GM18498 (cell line): Measurements from ENCODE around the gene ALG8.

ENCODE experiments used
- ATAC-seq: cut with Tn5 transposase; IDR thresholded peaks from one replicate; pipeline ENCODE4 v1.9.1; 2021; ENCODE audit warnings: mild to moderate bottlenecking, moderate library complexity; ENCODE audit not compliant: unreplicated experiment

The ALG8 gene

GRCh38 chr11:78161346-78161745, 21.9 kb upstream of the ALG8 start:
- no peak for ATAC-seq

GRCh38 chr11:78160557-78160956, 21.1 kb upstream of the ALG8 start:
- no peak for ATAC-seq

- ATAC-seq = no peak
Measured at GRCh38 chr11:78158987-78159652, 19.7 kb upstream of the ALG8 start.

GRCh38 chr11:78156127-78156844, 16.9 kb upstream of the ALG8 start:
- ATAC-seq = no peak

- no peak for ATAC-seq
Measured at GRCh38 chr11:78151804-78152203, 12.4 kb upstream of the ALG8 start.

- no peak for ATAC-seq
Measured at GRCh38 chr11:78150754-78151153, 11.3 kb upstream of the ALG8 start.

- ATAC-seq = no peak
Measured at GRCh38 chr11:78150346-78150745, 10.9 kb upstream of the ALG8 start.

GRCh38 chr11:78149646-78150045, 10.2 kb upstream of the ALG8 start:
- no peak for ATAC-seq

GRCh38 chr11:78147807-78148206, 8.4 kb upstream of the ALG8 start:
- no peak for ATAC-seq

GRCh38 chr11:78145511-78146025, 6.1 kb upstream of the ALG8 start:
- ATAC-seq = no peak

- ATAC-seq = no peak
Measured at GRCh38 chr11:78140392-78141077, 1.1 kb upstream of the ALG8 start.

GRCh38 chr11:78138694-78139421, 568 bp downstream of the ALG8 start:
- peak; percentile 32 for ATAC-seq

- no peak for ATAC-seq
Measured at GRCh38 chr11:78138291-78138690, 1.1 kb downstream of the ALG8 start.

GRCh38 chr11:78132475-78132874, 7.0 kb downstream of the ALG8 start:
- peak; percentile 64 for ATAC-seq

- ATAC-seq = no peak
Measured at GRCh38 chr11:78131956-78132355, 7.5 kb downstream of the ALG8 start.

- ATAC-seq = no peak
Measured at GRCh38 chr11:78127403-78127802, 12.0 kb downstream of the ALG8 start.

- peak; percentile 80 for ATAC-seq
Measured at GRCh38 chr11:78112582-78113275, 26.7 kb downstream of the ALG8 start.

GRCh38 chr11:78111298-78111697, 28.1 kb downstream of the ALG8 start:
- no peak for ATAC-seq

- no peak for ATAC-seq
Measured at GRCh38 chr11:78110830-78111229, 28.6 kb downstream of the ALG8 start.

- ATAC-seq = no peak
Measured at GRCh38 chr11:78110351-78110750, 29.1 kb downstream of the ALG8 start.
